ENCODE data around the gene MYOM1.

The MYOM1 gene

GRCh38 chr18:3152294-3152693, 67.5 kb downstream of the MYOM1 start:
- DNase-seq (ENCODE audit: low read depth, low spot score) = no peak

- no peak for DNase-seq (ENCODE audit: low read depth, low spot score)
These were observed 68.1 kb downstream of the MYOM1 start for GRCh38 chr18:3151399-3152264.

- DNase-seq (ENCODE audit: low read depth, low spot score) = no peak
These were observed 69.1 kb downstream of the MYOM1 start for GRCh38 chr18:3150688-3151087.

GRCh38 chr18:3150274-3150673, 69.5 kb downstream of the MYOM1 start:
- no peak for DNase-seq (ENCODE audit: low read depth, low spot score)

- DNase-seq (ENCODE audit: low read depth, low spot score) = no peak
These were observed 70.7 kb downstream of the MYOM1 start for GRCh38 chr18:3148930-3149535.

GRCh38 chr18:3147935-3148554, 71.7 kb downstream of the MYOM1 start:
- no peak for DNase-seq (ENCODE audit: low read depth, low spot score)

- no peak for DNase-seq (ENCODE audit: low read depth, low spot score)
These were observed 78.7 kb downstream of the MYOM1 start for GRCh38 chr18:3140986-3141639.

GRCh38 chr18:3140342-3140741, 79.4 kb downstream of the MYOM1 start:
- DNase-seq (ENCODE audit: low read depth, low spot score) = no peak

GRCh38 chr18:3139406-3139805, 80.4 kb downstream of the MYOM1 start:
- no peak for DNase-seq (ENCODE audit: low read depth, low spot score)

- no peak for DNase-seq (ENCODE audit: low read depth, low spot score)
These were observed 81.3 kb downstream of the MYOM1 start for GRCh38 chr18:3138274-3138975.

- no peak for DNase-seq (ENCODE audit: low read depth, low spot score)
These were observed 84.2 kb downstream of the MYOM1 start for GRCh38 chr18:3135536-3135935.

GRCh38 chr18:3132700-3133099, 87.1 kb downstream of the MYOM1 start:
- no peak for DNase-seq (ENCODE audit: low read depth, low spot score)

GRCh38 chr18:3130344-3130743, 89.4 kb downstream of the MYOM1 start:
- no peak for DNase-seq (ENCODE audit: low read depth, low spot score)

GRCh38 chr18:3129053-3129864, 90.5 kb downstream of the MYOM1 start:
- DNase-seq (ENCODE audit: low read depth, low spot score) = peak; percentile 95

GRCh38 chr18:3126457-3127097, 93.2 kb downstream of the MYOM1 start:
- no peak for DNase-seq (ENCODE audit: low read depth, low spot score)

GRCh38 chr18:3124822-3125221, 94.9 kb downstream of the MYOM1 start:
- DNase-seq (ENCODE audit: low read depth, low spot score) = no peak

GRCh38 chr18:3122851-3123250, 96.9 kb downstream of the MYOM1 start:
- no peak for DNase-seq (ENCODE audit: low read depth, low spot score)

- no peak for DNase-seq (ENCODE audit: low read depth, low spot score)
These were observed 98.5 kb downstream of the MYOM1 start for GRCh38 chr18:3121259-3121658.

- DNase-seq (ENCODE audit: low read depth, low spot score) = no peak
These were observed 99.4 kb downstream of the MYOM1 start for GRCh38 chr18:3120356-3120755.

Data from ELF-1 (cell line).